ENCODE data around the gene MPPED1.

Gene MPPED1

GRCh38 chr22:43477966-43478365, 66.2 kb downstream of the MPPED1 start:
- no peak for ATAC-seq

- ATAC-seq, result no peak
Measured at GRCh38 chr22:43478621-43479300, 66.9 kb downstream of the MPPED1 start.

GRCh38 chr22:43479301-43479950, 67.6 kb downstream of the MPPED1 start:
- ATAC-seq, result no peak

- ATAC-seq, result no peak
Measured at GRCh38 chr22:43479962-43480361, 68.1 kb downstream of the MPPED1 start.

- no peak for ATAC-seq
Measured at GRCh38 chr22:43481568-43482317, 69.9 kb downstream of the MPPED1 start.

GRCh38 chr22:43482318-43482625, 70.5 kb downstream of the MPPED1 start:
- no peak for ATAC-seq

GRCh38 chr22:43483266-43483665, 71.5 kb downstream of the MPPED1 start:
- ATAC-seq, result no peak

GRCh38 chr22:43483669-43484068, 71.9 kb downstream of the MPPED1 start:
- no peak for ATAC-seq

- ATAC-seq, result no peak
Measured at GRCh38 chr22:43484227-43484626, 72.4 kb downstream of the MPPED1 start.

GRCh38 chr22:43485502-43486089, 73.8 kb downstream of the MPPED1 start:
- ATAC-seq, result no peak

- no peak for ATAC-seq
Measured at GRCh38 chr22:43487311-43488030, 75.7 kb downstream of the MPPED1 start.

- ATAC-seq, result no peak
Measured at GRCh38 chr22:43488031-43488866, 76.4 kb downstream of the MPPED1 start.

- ATAC-seq, result no peak
Measured at GRCh38 chr22:43488937-43489336, 77.1 kb downstream of the MPPED1 start.

GRCh38 chr22:43490311-43490710, 78.5 kb downstream of the MPPED1 start:
- no peak for ATAC-seq

GRCh38 chr22:43491177-43491576, 79.4 kb downstream of the MPPED1 start:
- no peak for ATAC-seq

- no peak for ATAC-seq
Measured at GRCh38 chr22:43491737-43492136, 79.9 kb downstream of the MPPED1 start.

GRCh38 chr22:43493297-43493696, 81.5 kb downstream of the MPPED1 start:
- ATAC-seq, result no peak

- no peak for ATAC-seq
Measured at GRCh38 chr22:43497956-43498855, 86.4 kb downstream of the MPPED1 start.

GRCh38 chr22:43498856-43499253, 87.0 kb downstream of the MPPED1 start:
- ATAC-seq, result no peak

GRCh38 chr22:43500792-43501785, 89.3 kb downstream of the MPPED1 start:
- ATAC-seq, result no peak

Measured in activated CD4-positive, CD25-positive, alpha-beta regulatory T cell treated with anti-CD3 and anti-CD28 coated beads, Interleukin-2, amount 50 U/mL, for 24 hours (primary cell).